Measurements from ENCODE around the gene CFHR1. TPM values are rescaled to one million over a fixed set of nuclear protein-coding genes. Genes with fewer than 3 reads are reported as not detected.

The CFHR1 gene
- total RNA-seq, 1 experiment from 2014 or later: not detected

DNA sequence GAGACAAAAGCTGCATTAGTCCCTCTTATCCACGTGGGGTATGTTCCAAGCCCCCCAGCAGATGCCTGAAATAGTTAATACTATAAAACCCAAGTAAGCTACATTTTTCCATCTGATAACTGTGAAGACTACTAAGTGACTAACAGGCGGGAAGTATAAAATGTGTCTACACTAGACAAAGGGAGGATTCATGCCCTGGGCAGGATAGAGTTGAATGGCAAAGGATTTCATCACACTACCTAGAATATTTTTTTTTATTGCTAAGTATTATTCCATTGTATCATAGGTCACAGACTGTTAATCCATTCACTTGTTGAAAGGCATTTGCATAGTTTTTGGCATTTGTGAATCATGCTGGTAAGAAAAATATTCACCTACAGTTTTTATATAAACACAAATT, 41.9 kb downstream of the CFHR1 start:
- peak; percentile 73 for ATAC-seq
- H3F3A ChIP-seq (ENCODE audit: low read length, unreplicated experiment): no peaks in the 10 kb centered on the region
- peak overlapping the region; percentile 32 for H3K4me2 ChIP-seq (ENCODE audit: low read length)
- no peaks in the 10 kb centered on the region for H3K27me3 ChIP-seq (ENCODE audit: low read length)
- no TSS peak for BruUV-seq (replicated peaks)
- no peak overlapping the region for H3K27ac ChIP-seq (ENCODE audit: low read length)
- TF ChIP-seq, protein P1, sequence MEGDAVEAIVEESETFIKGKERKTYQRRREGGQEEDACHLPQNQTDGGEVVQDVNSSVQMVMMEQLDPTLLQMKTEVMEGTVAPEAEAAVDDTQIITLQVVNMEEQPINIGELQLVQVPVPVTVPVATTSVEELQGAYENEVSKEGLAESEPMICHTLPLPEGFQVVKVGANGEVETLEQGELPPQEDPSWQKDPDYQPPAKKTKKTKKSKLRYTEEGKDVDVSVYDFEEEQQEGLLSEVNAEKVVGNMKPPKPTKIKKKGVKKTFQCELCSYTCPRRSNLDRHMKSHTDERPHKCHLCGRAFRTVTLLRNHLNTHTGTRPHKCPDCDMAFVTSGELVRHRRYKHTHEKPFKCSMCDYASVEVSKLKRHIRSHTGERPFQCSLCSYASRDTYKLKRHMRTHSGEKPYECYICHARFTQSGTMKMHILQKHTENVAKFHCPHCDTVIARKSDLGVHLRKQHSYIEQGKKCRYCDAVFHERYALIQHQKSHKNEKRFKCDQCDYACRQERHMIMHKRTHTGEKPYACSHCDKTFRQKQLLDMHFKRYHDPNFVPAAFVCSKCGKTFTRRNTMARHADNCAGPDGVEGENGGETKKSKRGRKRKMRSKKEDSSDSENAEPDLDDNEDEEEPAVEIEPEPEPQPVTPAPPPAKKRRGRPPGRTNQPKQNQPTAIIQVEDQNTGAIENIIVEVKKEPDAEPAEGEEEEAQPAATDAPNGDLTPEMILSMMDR (conservative IDR thresholded peaks at IDR 0.05; ENCODE audit: low read depth, low read length): no peak
- TF ChIP-seq EZH2 (IDR thresholded peaks at IDR 0.05; ENCODE audit: low read length, unreplicated experiment) (no peak), EZH2phosphoT487 (IDR thresholded peaks at IDR 0.05; ENCODE audit: borderline replicate concordance, low read length) (no peak)
- no peaks in the 10 kb centered on the region for H3K9me2 ChIP-seq (replicated peaks; ENCODE audit: low read length)
- ChIA-PET CTCF (no interaction called here), POLR2A (ENCODE audit: unreplicated experiment) (interaction anchor here (0.7 kb wide), 1 partner anchor 212 kb away, joined by 7 read pairs; no protein-coding TSS in a partner anchor)
- H3K79me2 ChIP-seq (ENCODE audit: low read length): no peaks in the 10 kb centered on the region
- H3K36me3 ChIP-seq (ENCODE audit: low read depth, low read length): no peaks in the 10 kb centered on the region
- no peak overlapping the region for H3K4me3 ChIP-seq (ENCODE audit: low read length)
- no peaks in the 10 kb centered on the region for H3K9me3 ChIP-seq (ENCODE audit: low read length)
- peak; percentile 43 for DNase-seq
- no peak overlapping the region for H2AFZ ChIP-seq (ENCODE audit: low read length)
- H3K4me1 ChIP-seq (ENCODE audit: insufficient read depth, low read length): no peaks in the 10 kb centered on the region; the same call in 1 of the 2 replicates
- no peaks in the 10 kb centered on the region for H4K20me1 ChIP-seq (ENCODE audit: low read length)
- H3K9ac ChIP-seq (ENCODE audit: low read length): no peak overlapping the region
- intact Hi-C loops (cut with micrococcal nuclease): no loop called here

DNA sequence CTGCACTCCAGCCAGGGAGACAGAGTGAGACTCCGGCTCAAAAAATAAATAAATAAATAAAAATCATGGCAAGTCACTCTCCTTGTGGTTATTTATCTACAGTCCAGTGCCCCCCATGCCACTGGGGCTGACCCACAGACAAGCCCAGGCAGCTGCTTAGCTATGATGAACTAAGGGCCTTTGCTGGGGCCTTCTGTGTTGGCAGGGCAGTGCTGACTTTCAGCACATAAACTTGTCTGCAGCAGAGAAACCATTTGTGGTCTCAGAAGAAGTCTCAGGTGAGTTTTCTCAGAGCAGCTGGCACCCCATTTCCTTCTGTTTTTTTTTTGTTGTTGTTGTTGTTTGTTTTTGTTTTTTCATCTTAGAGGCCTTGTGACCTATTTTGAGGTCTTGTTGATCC, 47.4 kb downstream of the CFHR1 start:
- Histone ChIP-seq H2AFZ (ENCODE audit: low read length) (no peak overlapping the region), H3K4me3 (ENCODE audit: low read length) (no peak overlapping the region), H3F3A (ENCODE audit: low read length, unreplicated experiment) (no peaks in the 10 kb centered on the region), H3K9me2 (replicated peaks; ENCODE audit: low read length) (no peaks in the 10 kb centered on the region), H3K4me2 (ENCODE audit: low read length) (no peak overlapping the region), H3K36me3 (ENCODE audit: low read depth, low read length) (no peaks in the 10 kb centered on the region), H3K27ac (ENCODE audit: low read length) (no peak overlapping the region), H3K27me3 (ENCODE audit: low read length) (no peaks in the 10 kb centered on the region), H3K4me1 (ENCODE audit: insufficient read depth, low read length) (no peaks in the 10 kb centered on the region), H3K79me2 (ENCODE audit: low read length) (no peaks in the 10 kb centered on the region), H3K9me3 (ENCODE audit: low read length) (no peaks in the 10 kb centered on the region), H4K20me1 (ENCODE audit: low read length) (no peaks in the 10 kb centered on the region), H3K9ac (ENCODE audit: low read length) (no peak overlapping the region)
- DNase-seq (no peak), ATAC-seq (no peak)
- BruUV-seq (replicated peaks): no TSS peak
- TF ChIP-seq EZH2phosphoT487 (IDR thresholded peaks at IDR 0.05; ENCODE audit: borderline replicate concordance, low read length): no peak
- no peak for TF ChIP-seq EZH2 (IDR thresholded peaks at IDR 0.05; ENCODE audit: low read length, unreplicated experiment)
- TF ChIP-seq, protein P1 (conservative IDR thresholded peaks at IDR 0.05; ENCODE audit: low read depth, low read length): no peak
- intact Hi-C loops (cut with micrococcal nuclease): no loop called here
- CTCF ChIA-PET: no interaction called here
- POLR2A ChIA-PET (ENCODE audit: unreplicated experiment): no interaction called here

DNA sequence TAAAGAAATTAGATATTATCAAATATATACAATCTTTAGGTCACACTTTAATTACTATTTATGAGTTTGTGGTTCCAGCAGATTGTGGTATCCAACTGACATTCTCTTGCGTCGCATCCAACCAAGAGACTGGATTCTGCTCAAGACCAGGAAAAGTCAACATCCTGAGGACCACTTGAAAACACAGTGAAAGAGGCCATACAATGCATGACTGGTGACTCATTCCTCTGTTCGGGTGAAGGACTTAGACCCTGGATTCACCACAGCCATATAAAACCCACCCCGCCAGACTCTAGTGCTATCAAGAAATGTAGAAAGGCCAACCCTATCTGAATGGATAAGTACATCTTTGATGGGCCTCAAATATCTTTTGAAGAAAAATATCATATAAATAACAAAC, 53.9 kb downstream of the CFHR1 start:
- no peaks in the 10 kb centered on the region for H4K20me1 ChIP-seq (ENCODE audit: low read length)
- no peak overlapping the region for H3K4me3 ChIP-seq (ENCODE audit: low read length)
- POLR2A ChIA-PET (ENCODE audit: unreplicated experiment): no interaction called here
- H3K9me3 ChIP-seq (ENCODE audit: low read length): no peaks in the 10 kb centered on the region
- H3K4me2 ChIP-seq (ENCODE audit: low read length): no peak overlapping the region
- H3K27ac ChIP-seq (ENCODE audit: low read length): no peak overlapping the region
- no TSS peak for BruUV-seq (replicated peaks)
- DNase-seq: no peak
- no peaks in the 10 kb centered on the region for H3K9me2 ChIP-seq (replicated peaks; ENCODE audit: low read length)
- intact Hi-C loops (cut with micrococcal nuclease): no loop called here
- no peak for TF ChIP-seq EZH2phosphoT487 (IDR thresholded peaks at IDR 0.05; ENCODE audit: borderline replicate concordance, low read length)
- TF ChIP-seq, protein P1 (conservative IDR thresholded peaks at IDR 0.05; ENCODE audit: low read depth, low read length): no peak
- TF ChIP-seq EZH2 (IDR thresholded peaks at IDR 0.05; ENCODE audit: low read length, unreplicated experiment): no peak
- CTCF ChIA-PET: no interaction called here
- H2AFZ ChIP-seq (ENCODE audit: low read length): no peak overlapping the region
- H3K36me3 ChIP-seq (ENCODE audit: low read depth, low read length): no peaks in the 10 kb centered on the region
- no peak for ATAC-seq
- H3K79me2 ChIP-seq (ENCODE audit: low read length): no peaks in the 10 kb centered on the region
- H3F3A ChIP-seq (ENCODE audit: low read length, unreplicated experiment): no peaks in the 10 kb centered on the region
- H3K9ac ChIP-seq (ENCODE audit: low read length): no peak overlapping the region
- no peaks in the 10 kb centered on the region for H3K4me1 ChIP-seq (ENCODE audit: insufficient read depth, low read length)
- H3K27me3 ChIP-seq (ENCODE audit: low read length): no peaks in the 10 kb centered on the region

Data from PC-3 (cell line).